GM23338 (cell line): ENCODE measurements around the gene PPP1R18. TPM values are rescaled to one million over a fixed set of nuclear protein-coding genes. Genes with fewer than 3 reads are reported as not detected.

Experiments
- ATAC-seq: fragments of 200-7000 bp; cut with Tn5 transposase; 3 replicates; pipeline ENCODE4 v1.9.1; 2020
- DNase-seq: peaks from one replicate; pipeline ENCODE4 v3.0.0-alpha.2; 2015; ENCODE audit warnings: low spot score
- H2AFZ ChIP-seq: fragments of 200-600 bp; sonication (generic); 2 replicates; pipeline ENCODE4 v1.8.0; 2016; ENCODE audit warnings: antibody characterized with exemption, mild to moderate bottlenecking, moderate library complexity
- H3F3A ChIP-seq: fragments of 200-600 bp; sonication (generic); replicated peaks from 2 replicates; pipeline ENCODE4 v1.8.0; 2017; ENCODE audit warnings: antibody characterized with exemption, mixed run types, low read depth
- H3K27ac ChIP-seq: fragments of 200-600 bp; sonication (generic); 2 replicates; pipeline ENCODE4 v1.6.1; 2016; ENCODE audit warnings: low read depth
- H3K27me3 ChIP-seq: fragments of 200-600 bp; sonication (generic); 2 replicates; pipeline ENCODE4 v1.8.0; 2016; ENCODE audit warnings: mild to moderate bottlenecking, mixed run types, moderate library complexity; ENCODE audit not compliant: insufficient read depth
- H3K36me3 ChIP-seq: fragments of 200-600 bp; sonication (generic); 2 replicates; pipeline ENCODE4 v1.8.0; 2016; ENCODE audit warnings: mild to moderate bottlenecking; ENCODE audit not compliant: insufficient read depth
- H3K4me1 ChIP-seq: fragments of 200-600 bp; sonication (generic); 2 replicates; pipeline ENCODE4 v1.8.0; 2016; ENCODE audit warnings: mild to moderate bottlenecking, moderate library complexity; ENCODE audit not compliant: insufficient read depth
- H3K4me2 ChIP-seq: fragments of 200-600 bp; sonication (generic); 2 replicates; pipeline ENCODE4 v1.7.1; 2017; ENCODE audit warnings: mixed run types
- H3K4me3 ChIP-seq: fragments of 200-600 bp; sonication (generic); 2 replicates; pipeline ENCODE4 v1.6.1; 2016; ENCODE audit warnings: mixed run types
- H3K79me2 ChIP-seq: fragments of 200-600 bp; sonication (generic); replicated peaks from 2 replicates; pipeline ENCODE4 v1.8.0; 2017; ENCODE audit warnings: mild to moderate bottlenecking; ENCODE audit not compliant: insufficient read depth
- H3K9me2 ChIP-seq: fragments of 200-600 bp; sonication (generic); 2 replicates; pipeline ENCODE4 v1.8.0; 2017; ENCODE audit not compliant: insufficient read depth
- H4K20me1 ChIP-seq: fragments of 200-600 bp; sonication (generic); replicated peaks from 2 replicates; pipeline ENCODE4 v1.8.0; 2017; ENCODE audit warnings: mild to moderate bottlenecking; ENCODE audit not compliant: insufficient read depth
- H3K27ac Mint-ChIP-seq: 2 replicates; pipeline ENCODE4 v1.8.0; 2020; ENCODE audit warnings: inconsistent platforms, mild to moderate bottlenecking, moderate library complexity, mixed read lengths
- H3K27me3 Mint-ChIP-seq: 3 replicates; pipeline ENCODE4 v1.8.0; 2022; ENCODE audit warnings: low read depth, mild to moderate bottlenecking, moderate library complexity, mixed read lengths, inconsistent platforms; ENCODE audit not compliant: insufficient read depth, poor library complexity
- H3K36me3 Mint-ChIP-seq: 3 replicates; pipeline ENCODE4 v1.8.0; 2021; ENCODE audit warnings: low read depth, mild to moderate bottlenecking, inconsistent platforms, moderate library complexity, mixed read lengths
- H3K4me1 Mint-ChIP-seq: 3 replicates; pipeline ENCODE4 v1.8.0; 2020; ENCODE audit warnings: mild to moderate bottlenecking, inconsistent platforms, mixed read lengths
- H3K4me3 Mint-ChIP-seq: 3 replicates; pipeline ENCODE4 v1.8.0; 2021; ENCODE audit warnings: moderate library complexity, mild to moderate bottlenecking, inconsistent platforms, mixed read lengths
- H3K9me3 Mint-ChIP-seq: 3 replicates; pipeline ENCODE4 v1.8.0; 2020; ENCODE audit warnings: moderate library complexity, mild to moderate bottlenecking, inconsistent platforms, mixed read lengths
- CREB1 ChIP-seq: fragments of 250-450 bp; sonication (Bioruptor Pico); IDR thresholded peaks from 2 replicates; pipeline ENCODE4 v1.5.0; 2020; ENCODE audit warnings: low read depth, mild to moderate bottlenecking, moderate library complexity
- CTCF ChIP-seq, 2 experiments: fragments of 200-600 bp in 1 of 2; sonication (generic) in 1 of 2; conservative IDR thresholded peaks; 2 replicates each; pipeline versions ENCODE4 v1.5.1 to v1.6.1; 2016 to 2017; ENCODE audit warnings: antibody characterized with exemption in 2 of 2, low read depth in 2 of 2, mild to moderate bottlenecking in 2 of 2, moderate library complexity in 1 of 2
- EZH2 ChIP-seq: fragments of 200-600 bp; sonication (generic); IDR thresholded peaks from one replicate; pipeline ENCODE4 v1.8.0; 2017; ENCODE audit warnings: antibody characterized with exemption, mild to moderate bottlenecking, low read depth; ENCODE audit not compliant: unreplicated experiment
- EZH2phosphoT487 ChIP-seq: fragments of 200-600 bp; sonication (generic); IDR thresholded peaks from one replicate; pipeline ENCODE4 v1.8.1; 2018; ENCODE audit warnings: antibody characterized with exemption; ENCODE audit not compliant: unreplicated experiment
- JUNB ChIP-seq: IDR thresholded peaks from one replicate; pipeline ENCODE4 v1.6.1; 2016; ENCODE audit warnings: antibody characterized with exemption; ENCODE audit not compliant: unreplicated experiment
- NANOG ChIP-seq: IDR thresholded peaks from 2 replicates; pipeline ENCODE4 v1.6.1; 2016; ENCODE audit warnings: antibody characterized with exemption, borderline replicate concordance
- POLR2AphosphoS5 ChIP-seq: IDR thresholded peaks from 2 replicates; pipeline ENCODE4 v1.6.1; 2016; ENCODE audit warnings: antibody characterized with exemption, low read depth
- REST ChIP-seq: IDR thresholded peaks from one replicate; pipeline ENCODE4 v1.6.1; 2018; ENCODE audit warnings: antibody characterized with exemption; ENCODE audit not compliant: unreplicated experiment
- STAT1 ChIP-seq: IDR thresholded peaks from one replicate; pipeline ENCODE4 v1.6.1; 2016; ENCODE audit warnings: antibody characterized with exemption; ENCODE audit not compliant: unreplicated experiment
- ZNF114 ChIP-seq: fragments of 250-450 bp; sonication (Bioruptor Pico); IDR thresholded peaks from 2 replicates; pipeline ENCODE4 v1.5.0; 2020; ENCODE audit warnings: mild to moderate bottlenecking, moderate library complexity
- ZNF331 ChIP-seq: fragments of 250-450 bp; sonication (Bioruptor Pico); IDR thresholded peaks from 2 replicates; pipeline ENCODE4 v1.5.0; 2020; ENCODE audit warnings: low read depth, mild to moderate bottlenecking, moderate library complexity
- polyA plus RNA-seq: library from polyadenylated mRNA; unstranded; fragments of >200 nt; fragmentation: Nextera tagmentation; extraction: Ambion mirVana; gene quantifications from 2 replicates; pipeline ENCODE4 v1.2.1, GENCODE V29; 2016
- total RNA-seq: library from RNA; depleted of rRNA; stranded (reverse); fragments of >200 nt; shearing (Covaris generic); gene quantifications from 2 replicates; pipeline ENCODE4 v1.2.3, GENCODE V29; 2014
- TF ChIP-seq, protein P1 (sequence below): IDR thresholded peaks from 2 replicates; pipeline ENCODE4 v1.6.1; 2016; ENCODE audit warnings: antibody characterized with exemption

Gene PPP1R18
- total and polyA plus RNA-seq, 2 experiments from 2014 or later = 17.1 to 19.2 TPM

DNA sequence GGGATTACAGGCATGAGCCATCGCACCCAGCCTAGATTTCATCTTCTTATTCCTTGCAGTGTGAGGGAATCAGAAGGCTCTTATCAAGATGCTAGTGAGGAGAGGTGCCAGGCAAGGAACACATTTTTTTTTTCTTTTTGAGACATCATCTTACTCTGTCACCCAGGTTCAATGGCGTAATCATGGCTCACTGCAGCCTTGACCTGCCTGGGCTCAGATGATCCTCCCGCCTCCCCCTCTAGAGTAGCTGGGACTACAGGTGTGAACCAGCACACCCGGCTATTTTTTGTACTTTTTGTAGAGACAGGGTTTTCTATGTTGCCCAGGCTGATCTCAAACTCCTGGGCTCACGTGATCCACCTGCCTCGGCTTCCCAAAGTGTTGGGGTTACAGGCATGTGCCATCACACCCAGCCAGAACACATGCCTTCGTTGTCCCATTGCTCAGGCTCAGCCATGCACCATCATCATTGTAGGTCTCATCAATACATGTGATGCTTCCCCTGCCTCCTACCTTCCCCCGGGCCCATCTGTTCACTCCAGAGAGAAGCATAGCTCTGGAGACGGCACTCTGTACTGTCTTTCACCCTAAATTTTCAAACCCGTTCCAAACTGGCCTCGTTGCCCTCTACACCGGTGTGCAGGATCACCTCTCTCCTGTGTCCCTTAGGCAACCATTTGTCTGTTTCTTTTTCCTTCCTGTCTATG is 45.9 kb upstream of the PPP1R18 start (continued):
- no peak for TF ChIP-seq REST
- TF ChIP-seq NANOG = no peak
- TF ChIP-seq STAT1 = no peak
- TF ChIP-seq, protein P1, sequence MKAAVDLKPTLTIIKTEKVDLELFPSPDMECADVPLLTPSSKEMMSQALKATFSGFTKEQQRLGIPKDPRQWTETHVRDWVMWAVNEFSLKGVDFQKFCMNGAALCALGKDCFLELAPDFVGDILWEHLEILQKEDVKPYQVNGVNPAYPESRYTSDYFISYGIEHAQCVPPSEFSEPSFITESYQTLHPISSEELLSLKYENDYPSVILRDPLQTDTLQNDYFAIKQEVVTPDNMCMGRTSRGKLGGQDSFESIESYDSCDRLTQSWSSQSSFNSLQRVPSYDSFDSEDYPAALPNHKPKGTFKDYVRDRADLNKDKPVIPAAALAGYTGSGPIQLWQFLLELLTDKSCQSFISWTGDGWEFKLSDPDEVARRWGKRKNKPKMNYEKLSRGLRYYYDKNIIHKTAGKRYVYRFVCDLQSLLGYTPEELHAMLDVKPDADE = no peak
- TF ChIP-seq ZNF114 (CRISPR knock-in tag) = no peak
- no peak for TF ChIP-seq ZNF331
- no peak for TF ChIP-seq CTCF (conservative IDR thresholded peaks at IDR 0.05; ENCODE audit: low read depth in 2 of 2)
- no peak for TF ChIP-seq EZH2

DNA sequence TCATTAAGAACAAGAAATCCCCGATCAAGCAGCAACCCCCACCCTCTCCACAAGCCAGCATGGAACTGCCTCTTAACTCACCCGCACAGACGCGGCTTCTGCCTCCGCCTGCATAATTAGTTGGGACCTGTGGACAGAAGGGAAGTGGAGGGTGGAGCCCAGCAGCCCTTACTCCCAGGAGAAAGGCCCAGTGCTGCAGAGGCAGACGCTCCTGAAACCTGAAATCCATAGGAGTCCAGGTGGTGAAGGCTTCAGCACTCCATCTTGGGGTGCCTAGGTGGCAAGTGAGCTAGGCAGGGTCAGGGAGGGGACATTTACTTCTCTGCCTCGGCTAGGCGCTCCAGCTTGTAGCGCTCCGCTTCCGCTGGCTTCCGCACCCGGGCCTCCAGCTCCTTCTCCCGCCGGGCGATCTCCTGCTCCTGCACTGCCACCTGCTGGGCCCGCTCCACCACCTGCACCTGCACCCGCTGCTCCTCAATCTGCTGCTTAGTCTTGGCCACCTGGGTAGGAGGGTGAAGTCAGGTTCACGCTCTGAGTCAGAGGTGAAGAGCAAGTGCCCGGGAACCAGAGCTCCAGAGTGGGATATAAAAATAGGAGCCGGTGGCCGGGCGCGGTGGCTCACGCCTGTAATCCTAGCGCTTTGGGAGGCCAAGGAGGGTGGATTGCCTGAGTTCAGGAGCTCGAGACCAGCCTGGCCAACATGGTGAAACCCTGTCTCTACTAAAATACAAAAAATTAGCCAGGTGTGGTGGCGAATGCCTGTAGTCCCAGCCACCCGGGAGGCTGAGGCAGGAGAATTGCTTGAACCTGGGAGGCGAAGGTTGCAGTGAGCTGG is 44.4 kb upstream of the PPP1R18 start:
- peaks cover 9% of the 10 kb centered on the region; the same call in 1 of the 2 replicates for H3K36me3 ChIP-seq
- H3K27me3 ChIP-seq = no peaks in the 10 kb centered on the region
- H3K4me2 ChIP-seq = no peak overlapping the region
- Mint-ChIP-seq H3K4me3 (no peak overlapping the region), H3K9me3 (no peaks in the 10 kb centered on the region; the same call in 2 of the 3 replicates), H3K4me1 (peaks cover 3% of the 10 kb centered on the region; the same call in 2 of the 3 replicates), H3K27me3 (peaks cover 19% of the 10 kb centered on the region), H3K36me3 (peaks cover 57% of the 10 kb centered on the region), H3K27ac (0 out of 2 replicates have a peak overlapping the region, but pooled peaks have one; percentile 36)
- H3K4me1 ChIP-seq = no peaks in the 10 kb centered on the region
- no peaks in the 10 kb centered on the region for H3K79me2 ChIP-seq
- H3K4me3 ChIP-seq = no peak overlapping the region
- H2AFZ ChIP-seq = no peak overlapping the region
- no peak overlapping the region for H3K27ac ChIP-seq
- peaks cover 37% of the 10 kb centered on the region for H3F3A ChIP-seq
- ATAC-seq (peak; percentile 82), DNase-seq (peak; percentile 94)
- H3K9me2 ChIP-seq = no peaks in the 10 kb centered on the region
- peak; percentile 44; the same call in 1 of the 2 replicates for TF ChIP-seq POLR2AphosphoS5
- no peak for TF ChIP-seq EZH2
- no peak for TF ChIP-seq STAT1
- TF ChIP-seq, protein P1 = no peak
- no peak for TF ChIP-seq EZH2phosphoT487
- peak; percentile 74 to 96 for TF ChIP-seq CTCF (conservative IDR thresholded peaks at IDR 0.05; ENCODE audit: low read depth in 2 of 2)
- TF ChIP-seq JUNB = no peak
- TF ChIP-seq CREB1 (CRISPR knock-in tag) = no peak
- peaks cover 16% of the 10 kb centered on the region for H4K20me1 ChIP-seq
